Body of pancreas (tissue), 4 donors: Measurements from ENCODE around the gene KDM4C.

Source experiments
- POLR2A ChIP-seq, 3 donors: fragments of 450-650 bp; IDR thresholded peaks; one replicate each; pipeline ENCODE4 v1.6.1; 2016; ENCODE audit warnings: antibody characterized with exemption in 3 of 3, mild to moderate bottlenecking in 2 of 3
- TF ChIP-seq, protein P1 (sequence below), 7 experiments: fragments of 450-650 bp in 4 of 7; fragments of 200-600 bp in 3 of 7; sonication (generic) in 3 of 7; IDR thresholded peaks; one replicate each; pipeline ENCODE4 v1.5.1; 2016 to 2019; ENCODE audit warnings: antibody characterized with exemption in 7 of 7

DNA sequence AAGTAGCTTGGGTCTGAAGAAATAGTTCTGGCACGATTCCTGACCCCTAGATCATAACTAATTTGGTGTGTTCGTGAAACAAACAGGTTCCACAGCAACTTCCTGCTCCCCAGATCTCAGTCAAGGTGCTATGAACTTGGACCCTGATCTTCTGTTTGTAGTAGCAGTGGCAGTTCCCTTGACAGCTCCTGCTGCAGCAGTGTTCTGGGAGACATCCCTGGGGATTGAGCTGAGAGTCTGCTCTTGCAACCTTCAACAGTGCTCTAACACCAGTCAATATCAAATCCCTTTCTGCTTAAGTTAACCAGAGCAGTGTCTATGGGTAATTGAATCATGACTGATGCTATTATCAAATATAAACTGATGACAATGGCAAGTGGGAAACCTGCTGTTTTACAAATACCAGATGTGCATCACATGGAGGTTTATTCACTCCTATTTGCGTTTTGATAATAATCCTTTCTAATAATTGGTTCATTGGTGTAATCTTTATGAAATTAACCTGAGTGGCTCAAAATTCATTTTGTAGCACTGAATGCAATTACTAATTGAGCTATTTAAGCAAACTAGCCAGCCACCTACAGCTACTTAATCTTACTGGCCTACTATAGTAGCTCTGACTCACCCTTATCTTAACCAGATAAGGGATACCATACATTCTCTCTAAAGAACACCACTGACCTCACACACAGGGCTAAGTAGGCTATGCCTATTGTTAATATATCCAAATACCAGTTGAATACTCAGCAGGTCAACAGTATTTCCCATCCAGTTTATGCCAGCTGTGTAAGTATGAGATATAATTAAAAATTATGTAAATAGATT is 21.9 kb downstream of the KDM4C start:
- TF ChIP-seq POLR2A (IDR thresholded peaks at IDR 0.05), result no peak
- TF ChIP-seq, protein P1, sequence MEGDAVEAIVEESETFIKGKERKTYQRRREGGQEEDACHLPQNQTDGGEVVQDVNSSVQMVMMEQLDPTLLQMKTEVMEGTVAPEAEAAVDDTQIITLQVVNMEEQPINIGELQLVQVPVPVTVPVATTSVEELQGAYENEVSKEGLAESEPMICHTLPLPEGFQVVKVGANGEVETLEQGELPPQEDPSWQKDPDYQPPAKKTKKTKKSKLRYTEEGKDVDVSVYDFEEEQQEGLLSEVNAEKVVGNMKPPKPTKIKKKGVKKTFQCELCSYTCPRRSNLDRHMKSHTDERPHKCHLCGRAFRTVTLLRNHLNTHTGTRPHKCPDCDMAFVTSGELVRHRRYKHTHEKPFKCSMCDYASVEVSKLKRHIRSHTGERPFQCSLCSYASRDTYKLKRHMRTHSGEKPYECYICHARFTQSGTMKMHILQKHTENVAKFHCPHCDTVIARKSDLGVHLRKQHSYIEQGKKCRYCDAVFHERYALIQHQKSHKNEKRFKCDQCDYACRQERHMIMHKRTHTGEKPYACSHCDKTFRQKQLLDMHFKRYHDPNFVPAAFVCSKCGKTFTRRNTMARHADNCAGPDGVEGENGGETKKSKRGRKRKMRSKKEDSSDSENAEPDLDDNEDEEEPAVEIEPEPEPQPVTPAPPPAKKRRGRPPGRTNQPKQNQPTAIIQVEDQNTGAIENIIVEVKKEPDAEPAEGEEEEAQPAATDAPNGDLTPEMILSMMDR (IDR thresholded peaks at IDR 0.05), result no peak
